ENCODE results near the gene NCBP3. TPM values are rescaled to one million over a fixed set of nuclear protein-coding genes. Genes with fewer than 3 reads are reported as not detected.

NCBP3 gene
- total RNA-seq, 4 donors from 2014 or later = 17.3 to 31.5 (median 21.3) TPM

- no peak overlapping the region for H3K27ac ChIP-seq
- DNase-seq (ENCODE audit: low spot score in 2 of 2) = no peak
These were observed 17.2 kb downstream of the NCBP3 start for GRCh38 chr17:3828852-3829232.

GRCh38 chr17:3828151-3828851 lies 17.7 kb downstream of the NCBP3 start:
- TF ChIP-seq EP300 (IDR thresholded peaks at IDR 0.05) (no peak), CTCF (IDR thresholded peaks at IDR 0.05) (no peak), POLR2A (IDR thresholded peaks at IDR 0.05) (no peak)
- peaks cover 0 to 61% (median 15%) of the 10 kb centered on the region in 3 donors for H3K36me3 ChIP-seq
- H3K27ac ChIP-seq = no peak overlapping the region
- no peaks in the 10 kb centered on the region for H3K27me3 ChIP-seq
- WGBS, 2 donors = 39 to 44% methylated on average over 7 of the region's 7 CpGs
- no peaks in the 10 kb centered on the region for H3K9me3 ChIP-seq
- H3K4me3 ChIP-seq = no peak overlapping the region
- no peak for DNase-seq (ENCODE audit: low spot score in 2 of 2)
- peaks cover 0 to 18% (median 0%) of the 10 kb centered on the region in 4 donors for H3K4me1 ChIP-seq

More at GRCh38 chr17:3828852-3829232, 17.2 kb downstream of the NCBP3 start:
- peaks cover 0 to 60% (median 9%) of the 10 kb centered on the region in 3 donors for H3K36me3 ChIP-seq
- no peaks in the 10 kb centered on the region for H3K27me3 ChIP-seq
- H3K4me1 ChIP-seq = peaks cover 0 to 18% (median 0%) of the 10 kb centered on the region in 4 donors
- no peak overlapping the region for H3K4me3 ChIP-seq
- H3K9me3 ChIP-seq = no peaks in the 10 kb centered on the region
- TF ChIP-seq CTCF (IDR thresholded peaks at IDR 0.05) (no peak), POLR2A (IDR thresholded peaks at IDR 0.05) (no peak), EP300 (IDR thresholded peaks at IDR 0.05) (no peak)
- 85 to 86% methylated on average over 7 of the region's 7 CpGs for WGBS, 2 donors

GRCh38 chr17:3827124-3827773 lies 18.8 kb downstream of the NCBP3 start:
- TF ChIP-seq POLR2A (IDR thresholded peaks at IDR 0.05) = no peak
- peak; percentile 17 to 42 (median 34) for TF ChIP-seq CTCF (IDR thresholded peaks at IDR 0.05)
- Histone ChIP-seq H3K36me3 (peaks cover 2 to 68% (median 15%) of the 10 kb centered on the region in 3 donors), H3K4me1 (peaks cover 0 to 18% (median 0%) of the 10 kb centered on the region in 4 donors), H3K9me3 (no peaks in the 10 kb centered on the region), H3K27ac (no peak overlapping the region), H3K27me3 (no peaks in the 10 kb centered on the region), H3K4me3 (no peak overlapping the region)
- peak in 1 of 2 donors; percentile 68 for DNase-seq (ENCODE audit: low spot score in 2 of 2)
- WGBS, 2 donors = 60 to 65% methylated on average over 6 of the region's 6 CpGs

- no peaks in the 10 kb centered on the region for H3K27me3 ChIP-seq
- no peak overlapping the region for H3K4me3 ChIP-seq
- H3K9me3 ChIP-seq = no peaks in the 10 kb centered on the region
- H3K36me3 ChIP-seq = peaks cover 2 to 79% (median 15%) of the 10 kb centered on the region in 3 donors
- no peak for DNase-seq (ENCODE audit: low spot score in 2 of 2)
- WGBS, 2 donors = 90 to 95% methylated on average over 4 of the region's 4 CpGs
- TF ChIP-seq CTCF (IDR thresholded peaks at IDR 0.05) (no peak), POLR2A (IDR thresholded peaks at IDR 0.05) (no peak), EP300 (IDR thresholded peaks at IDR 0.05) (no peak)
- H3K27ac ChIP-seq = no peak overlapping the region
- H3K4me1 ChIP-seq = peaks cover 0 to 18% (median 0%) of the 10 kb centered on the region in 4 donors
These were observed 19.9 kb downstream of the NCBP3 start for GRCh38 chr17:3826191-3826590.

- Histone ChIP-seq H3K9me3 (no peaks in the 10 kb centered on the region), H3K36me3 (peaks cover 6 to 100% (median 33%) of the 10 kb centered on the region in 3 donors), H3K4me3 (no peak overlapping the region), H3K27ac (no peak overlapping the region), H3K27me3 (no peaks in the 10 kb centered on the region), H3K4me1 (no peaks in the 10 kb centered on the region)
- TF ChIP-seq POLR2A (IDR thresholded peaks at IDR 0.05) (no peak), EP300 (IDR thresholded peaks at IDR 0.05) (no peak), CTCF (IDR thresholded peaks at IDR 0.05) (no peak)
- 94 to 96% methylated on average over 9 of the region's 9 CpGs for WGBS, 2 donors
- DNase-seq (ENCODE audit: low spot score in 2 of 2) = no peak
These were observed 24.9 kb downstream of the NCBP3 start for GRCh38 chr17:3821101-3821500.

Measured in tibial nerve (tissue), 4 donors.